Glomerular visceral epithelial cell (primary cell): ENCODE results near the gene PRDM13.
"Not testable (repeated sequence)": the region's sequence is repeated elsewhere in the genome, so short reads cannot be mapped to it uniquely, and the experiment has no call there.

Experiments used
- DNase-seq: peaks from one replicate; pipeline ENCODE4 v3.0.0-alpha.2; 2016; ENCODE audit errors: extremely low spot score

The PRDM13 gene

DNA sequence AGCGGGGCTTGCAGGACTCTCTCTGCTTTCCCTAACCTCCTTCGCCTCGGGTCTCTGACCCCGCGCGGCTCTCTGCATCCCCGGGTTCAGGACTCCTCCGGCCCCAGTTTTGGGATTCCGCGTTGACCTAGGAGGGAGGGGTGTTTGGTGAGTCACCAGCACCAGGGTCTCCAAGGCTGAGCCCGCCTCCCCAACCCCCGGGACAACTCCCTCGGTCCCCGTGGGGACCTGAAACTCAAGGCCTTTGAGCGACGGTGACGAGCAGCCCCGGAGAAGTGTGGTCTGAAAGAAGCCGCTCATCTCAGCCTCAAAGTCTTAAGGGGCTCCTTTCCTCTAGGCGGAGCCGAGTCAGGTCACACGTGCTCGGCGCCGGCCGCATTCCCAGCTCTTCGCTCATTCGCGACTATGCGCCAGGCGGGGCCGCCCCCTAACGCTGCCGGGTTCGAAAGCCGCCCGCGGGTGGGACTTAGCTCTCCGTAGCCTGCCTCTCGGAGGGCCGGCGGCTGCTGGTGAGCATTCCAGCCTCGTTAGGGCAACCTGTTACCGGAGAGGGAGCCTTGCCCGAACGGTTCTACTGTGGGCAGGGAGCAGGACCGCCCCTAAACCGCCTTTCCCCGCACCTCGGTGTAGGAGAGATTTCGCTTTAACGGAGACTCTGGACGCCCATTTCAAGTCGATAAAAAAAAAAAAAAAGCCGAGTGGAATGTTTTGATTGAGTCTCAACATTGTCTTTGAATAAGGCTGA lies 3.0 kb upstream of the PRDM13 start:
- peak; percentile 38 for DNase-seq

DNA sequence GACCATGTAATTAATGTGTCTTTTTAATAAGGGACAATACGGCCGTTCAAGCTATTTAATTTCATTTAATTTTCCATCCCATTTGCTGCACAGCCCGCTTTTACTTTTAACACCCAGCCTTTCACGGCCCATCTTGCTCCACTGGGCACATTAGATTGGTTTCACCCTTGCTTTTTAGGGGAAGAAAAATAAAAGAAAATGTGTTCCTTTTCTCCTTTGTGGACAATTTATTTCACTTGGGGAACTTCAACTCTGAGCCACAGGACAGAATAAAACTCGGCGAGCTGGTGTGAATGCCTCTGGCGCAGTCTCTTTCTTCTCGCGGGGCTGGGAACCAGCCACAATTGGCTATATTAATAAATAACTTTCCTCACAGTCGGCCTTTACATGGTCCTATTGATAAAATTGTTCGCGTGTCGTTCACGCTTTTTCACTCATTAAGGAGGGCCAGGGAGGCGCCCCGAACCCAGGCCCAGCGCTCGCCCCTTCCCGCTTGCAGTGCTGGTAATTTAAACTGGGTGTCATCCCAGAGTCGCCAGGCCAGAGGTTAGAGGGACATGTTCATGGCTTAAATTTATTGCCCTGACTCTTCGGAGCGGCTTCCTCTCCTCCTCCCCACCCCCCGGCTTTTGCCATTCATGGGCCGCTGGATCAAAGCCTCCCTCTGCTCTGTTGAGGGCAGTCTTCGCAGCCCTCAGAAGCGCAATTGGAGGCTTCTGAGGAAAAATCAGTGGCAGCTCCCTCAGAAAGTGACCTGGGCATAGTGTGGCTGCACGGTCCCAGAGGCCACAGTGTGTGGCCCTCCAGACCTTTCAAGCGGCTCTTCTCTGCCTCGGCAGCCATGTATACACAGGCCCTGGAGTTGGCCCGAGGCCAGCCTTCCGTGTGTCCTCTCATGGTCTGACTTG lies 2.2 kb upstream of the PRDM13 start:
- DNase-seq = no peak

DNA sequence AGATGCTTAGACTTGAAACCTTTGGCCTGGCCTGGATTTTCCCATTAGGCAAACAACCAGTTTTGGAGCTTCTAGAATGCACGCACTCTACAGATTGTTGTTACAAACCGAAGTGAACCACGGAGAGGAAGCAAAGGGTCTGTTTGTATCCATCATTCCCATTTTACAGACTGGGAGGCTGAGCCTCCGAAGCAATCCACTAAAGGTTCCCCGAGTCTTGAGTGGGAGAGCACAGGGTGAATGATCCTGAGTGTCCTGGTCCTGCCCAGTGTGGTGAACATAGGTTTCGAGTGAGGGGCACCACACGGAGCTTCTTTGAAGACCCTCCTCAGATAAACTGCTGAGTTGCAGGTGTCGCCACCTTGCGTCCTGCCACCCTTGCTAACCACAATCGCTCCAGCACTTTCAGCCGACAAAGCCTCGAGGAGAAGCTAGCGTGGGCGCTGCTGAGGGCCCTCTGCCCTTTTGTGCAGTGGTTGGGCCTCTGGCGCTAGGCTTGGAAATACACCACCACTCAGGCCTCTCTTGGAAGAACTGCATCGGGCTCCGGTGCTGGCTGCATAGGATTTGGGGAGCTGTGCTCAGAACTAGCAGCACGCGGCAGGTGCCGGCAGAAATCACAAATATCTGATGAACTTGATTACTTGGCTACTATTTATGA lies 1.4 kb upstream of the PRDM13 start:
- DNase-seq = no peak

DNA sequence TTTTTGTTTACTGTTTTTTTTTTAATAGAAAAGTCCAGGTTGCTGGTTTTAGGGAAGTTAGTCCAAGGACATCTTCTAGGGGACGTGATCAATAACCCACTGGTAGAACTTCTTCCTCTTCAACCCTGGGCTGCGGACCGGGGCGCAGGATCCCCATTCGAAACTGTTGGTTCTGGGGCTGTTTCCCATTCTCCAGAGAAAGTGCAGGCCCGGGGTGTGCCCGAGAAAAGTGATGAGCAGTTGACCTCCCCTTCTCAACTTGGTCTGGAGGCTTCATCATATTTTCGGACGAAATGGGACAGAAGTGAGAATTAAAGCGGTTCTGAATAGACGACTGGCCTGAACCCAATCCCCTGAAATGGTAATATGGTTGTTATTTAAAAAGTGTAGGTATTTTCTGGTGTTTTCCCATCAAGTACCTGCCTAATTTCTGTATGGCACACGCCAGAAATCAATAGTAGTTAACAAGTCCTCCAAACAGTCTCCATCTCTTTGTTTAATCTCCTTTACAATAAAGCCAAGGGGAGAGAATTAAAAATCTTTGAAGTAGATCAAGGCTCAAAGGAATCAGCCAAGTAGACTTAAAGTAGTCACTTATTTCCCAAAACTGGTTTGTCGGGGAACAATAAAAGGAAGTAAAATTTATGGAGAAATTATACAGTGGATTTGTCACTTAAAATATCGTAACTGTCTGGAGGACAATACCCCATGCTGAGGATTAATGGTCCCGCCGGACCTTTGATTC lies 550 bp upstream of the PRDM13 start:
- no peak for DNase-seq

DNA sequence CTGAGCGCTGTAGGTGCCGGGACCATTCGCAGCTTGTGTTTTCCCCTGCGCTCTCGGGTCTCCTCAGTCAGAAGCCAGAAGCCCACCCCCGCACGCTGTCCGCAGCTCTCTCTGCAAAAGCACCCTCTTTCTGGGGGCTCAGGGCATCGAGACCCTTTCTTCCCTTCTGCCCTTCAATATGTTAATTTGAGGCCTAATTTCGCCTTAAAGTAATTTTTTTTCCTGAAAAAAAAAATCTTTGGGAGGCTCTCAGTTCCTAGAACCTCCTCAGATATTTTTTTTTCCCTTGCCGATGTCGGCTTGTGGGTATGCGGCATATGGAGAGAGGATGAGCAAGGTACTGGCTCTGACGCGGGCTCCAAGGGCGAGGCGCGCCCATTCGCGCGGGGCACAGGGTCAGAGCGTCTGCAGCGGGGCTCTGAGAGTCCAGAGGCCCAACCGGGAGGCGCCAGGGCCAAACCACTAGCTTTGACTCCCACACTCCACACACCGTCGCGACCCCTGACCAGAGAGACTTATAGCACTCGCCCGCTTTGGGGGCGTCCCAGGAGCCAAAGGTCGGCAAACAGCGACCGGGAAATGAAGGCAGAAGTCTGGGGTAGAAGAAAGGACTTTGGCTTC lies 893 bp downstream of the PRDM13 start:
- no peak for DNase-seq

DNA sequence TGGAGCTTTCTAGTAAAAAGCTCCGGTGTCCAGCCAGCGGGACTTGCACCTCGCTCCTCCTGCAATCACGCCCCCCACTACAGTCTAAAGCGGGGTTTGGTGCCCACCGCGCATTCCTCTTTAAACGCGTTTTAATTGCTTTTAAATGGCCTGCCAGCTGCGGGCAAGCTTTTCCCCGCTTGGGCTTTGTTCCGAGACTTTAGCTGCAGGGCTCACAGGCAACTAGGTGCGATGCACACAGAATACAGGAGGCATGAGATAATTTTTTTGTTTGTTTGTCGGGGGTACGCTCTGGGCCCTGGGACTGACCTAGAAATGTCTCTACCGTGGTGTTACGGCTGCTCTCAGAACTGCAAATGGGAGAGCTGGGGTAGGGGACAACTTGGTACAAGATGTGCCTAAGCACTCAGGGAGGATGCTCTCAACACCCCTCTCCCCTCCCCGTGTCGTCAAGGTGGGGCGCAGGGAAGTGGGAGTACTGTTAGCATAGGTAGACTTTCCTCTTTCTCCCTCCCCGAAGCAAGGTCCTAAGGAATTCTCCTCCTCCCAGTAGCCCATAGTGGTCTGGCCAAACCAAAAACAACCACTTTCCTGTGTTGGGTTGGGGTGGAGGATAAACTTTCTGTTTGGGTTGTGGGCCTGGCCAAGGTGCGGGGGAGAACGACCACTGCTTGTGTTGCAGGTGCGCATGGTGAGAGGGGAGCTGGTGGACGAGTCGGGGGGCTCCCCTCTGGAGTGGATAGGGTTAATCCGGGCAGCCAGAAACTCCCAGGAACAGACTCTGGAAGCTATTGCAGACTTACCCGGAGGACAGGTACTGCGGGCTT lies 1.6 kb downstream of the PRDM13 start:
- no peak for DNase-seq

DNA sequence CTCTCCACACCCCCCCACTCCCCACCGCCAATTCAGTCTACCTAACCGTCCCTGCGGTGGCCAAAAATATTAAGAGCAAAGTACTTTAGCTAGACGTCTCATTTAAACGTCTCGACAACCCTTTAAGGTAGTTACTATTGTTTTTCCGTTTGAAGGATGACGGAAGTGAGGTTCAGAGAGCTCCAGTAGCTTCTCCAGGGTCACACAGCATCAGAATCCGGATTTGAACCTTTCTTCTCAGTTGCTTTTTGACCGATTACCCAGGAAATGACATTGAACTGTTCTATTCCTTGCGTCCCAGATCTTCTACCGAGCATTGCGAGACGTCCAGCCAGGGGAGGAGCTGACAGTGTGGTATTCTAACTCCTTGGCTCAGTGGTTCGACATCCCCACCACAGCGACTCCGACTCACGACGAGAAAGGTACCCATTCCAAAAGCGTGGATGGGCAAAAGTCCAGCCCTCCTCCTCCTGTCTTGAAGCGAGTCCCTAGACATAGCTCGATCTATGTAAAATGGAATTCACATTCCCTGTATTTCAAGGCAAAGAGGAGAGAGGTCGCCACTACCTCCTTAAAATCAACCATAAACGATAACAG lies 2.4 kb downstream of the PRDM13 start:
- DNase-seq = no peak

DNA sequence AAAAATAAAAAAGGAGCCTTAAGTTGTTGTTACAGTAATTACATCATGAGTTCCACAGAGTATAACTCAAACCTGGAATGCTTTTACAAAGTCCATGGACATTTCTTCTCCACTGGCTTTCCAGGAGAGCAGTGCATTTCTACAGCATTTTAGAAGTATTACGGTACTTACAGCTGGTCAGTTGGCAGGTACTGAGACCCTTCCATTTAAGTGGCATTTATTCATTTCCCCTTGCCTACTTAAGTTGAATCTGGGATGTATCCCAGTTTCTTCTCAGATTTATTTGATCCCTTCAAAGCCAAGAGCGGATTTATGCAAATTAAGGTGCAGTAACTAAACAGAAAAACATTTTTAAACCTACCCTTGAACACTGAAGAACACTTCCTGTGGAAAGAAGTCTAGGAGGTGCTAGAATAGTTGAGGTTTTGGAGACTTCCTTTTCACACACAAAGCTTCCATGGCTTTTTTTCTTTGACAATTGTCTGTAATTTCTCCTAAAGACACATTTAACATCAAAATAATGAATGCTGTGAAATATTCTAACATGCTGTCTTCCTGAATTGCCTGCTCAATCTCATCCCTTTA lies 3.4 kb downstream of the PRDM13 start:
- no peak for DNase-seq

DNA sequence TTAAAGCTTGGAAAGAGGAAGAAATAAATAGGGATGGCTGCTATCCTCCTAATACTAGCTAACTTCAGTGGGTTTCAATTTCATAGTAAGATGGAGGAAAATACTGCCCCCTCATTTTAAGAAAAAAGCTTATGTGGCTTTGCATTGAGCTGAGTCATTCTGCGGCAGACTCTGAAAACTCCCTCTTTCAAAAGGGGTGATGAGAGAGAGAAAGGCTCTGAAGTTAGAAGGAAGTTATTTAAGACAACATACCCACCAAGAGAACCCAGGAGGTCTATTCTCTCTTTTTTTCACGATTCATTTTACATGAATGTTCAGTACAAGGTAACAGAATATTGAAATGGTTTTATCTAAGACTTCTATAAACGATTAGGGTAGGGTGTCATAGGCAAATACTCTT lies 4.5 kb downstream of the PRDM13 start:
- no peak for DNase-seq

DNA sequence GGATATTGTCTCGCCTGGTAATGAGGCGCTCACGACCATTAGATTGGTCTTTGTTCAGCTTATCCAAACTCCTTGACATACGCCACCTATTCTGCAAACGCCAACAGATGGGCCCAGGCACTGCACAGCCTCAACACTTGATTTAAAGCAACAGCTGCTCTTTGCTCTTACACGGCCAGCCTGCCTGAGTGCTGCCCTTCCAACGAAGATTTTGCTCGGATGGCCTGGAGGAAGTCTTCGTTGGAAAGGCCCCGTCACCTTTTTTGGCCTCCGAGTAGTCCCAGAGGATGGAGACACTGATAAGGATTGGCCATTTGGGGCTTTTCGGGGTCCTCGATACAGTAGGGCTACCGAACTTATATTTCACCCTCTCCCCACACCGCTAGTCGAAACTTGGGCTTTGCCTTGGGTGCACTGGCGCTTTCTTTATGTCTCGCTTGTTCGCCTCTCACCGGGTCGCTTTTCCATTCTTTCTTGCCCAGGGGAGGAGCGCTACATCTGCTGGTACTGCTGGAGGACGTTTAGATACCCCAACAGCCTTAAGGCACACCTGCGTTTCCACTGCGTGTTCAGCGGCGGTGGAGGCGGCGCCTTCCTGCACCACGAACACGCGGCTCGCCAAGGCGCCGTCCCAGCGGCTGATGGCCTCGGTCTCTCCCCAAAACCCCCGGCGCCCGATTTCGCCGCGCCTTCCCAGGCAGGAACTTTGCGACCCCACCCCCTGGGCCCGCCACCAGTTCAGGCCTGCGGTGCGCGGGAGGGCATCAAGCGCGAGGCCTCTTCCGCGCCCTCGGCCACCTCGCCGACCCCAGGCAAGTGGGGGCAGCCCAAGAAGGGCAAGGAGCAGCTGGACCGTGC lies 6.1 kb downstream of the PRDM13 start:
- DNase-seq = no peak

DNA sequence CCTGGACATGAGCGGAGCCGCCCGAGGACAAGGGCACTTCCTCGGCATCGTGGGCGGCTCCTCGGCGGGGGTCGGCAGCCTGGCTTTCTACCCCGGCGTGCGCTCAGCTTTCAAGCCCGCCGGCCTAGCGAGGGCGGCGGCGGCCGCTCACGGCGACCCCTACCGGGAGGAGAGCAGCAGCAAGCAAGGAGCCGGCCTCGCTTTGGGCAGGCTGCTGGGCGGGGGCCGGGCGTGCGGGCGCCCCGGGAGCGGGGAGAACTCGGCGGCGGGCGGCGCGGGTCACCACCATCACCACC lies 6.7 kb downstream of the PRDM13 start:
- peak; percentile 40 for DNase-seq

DNA sequence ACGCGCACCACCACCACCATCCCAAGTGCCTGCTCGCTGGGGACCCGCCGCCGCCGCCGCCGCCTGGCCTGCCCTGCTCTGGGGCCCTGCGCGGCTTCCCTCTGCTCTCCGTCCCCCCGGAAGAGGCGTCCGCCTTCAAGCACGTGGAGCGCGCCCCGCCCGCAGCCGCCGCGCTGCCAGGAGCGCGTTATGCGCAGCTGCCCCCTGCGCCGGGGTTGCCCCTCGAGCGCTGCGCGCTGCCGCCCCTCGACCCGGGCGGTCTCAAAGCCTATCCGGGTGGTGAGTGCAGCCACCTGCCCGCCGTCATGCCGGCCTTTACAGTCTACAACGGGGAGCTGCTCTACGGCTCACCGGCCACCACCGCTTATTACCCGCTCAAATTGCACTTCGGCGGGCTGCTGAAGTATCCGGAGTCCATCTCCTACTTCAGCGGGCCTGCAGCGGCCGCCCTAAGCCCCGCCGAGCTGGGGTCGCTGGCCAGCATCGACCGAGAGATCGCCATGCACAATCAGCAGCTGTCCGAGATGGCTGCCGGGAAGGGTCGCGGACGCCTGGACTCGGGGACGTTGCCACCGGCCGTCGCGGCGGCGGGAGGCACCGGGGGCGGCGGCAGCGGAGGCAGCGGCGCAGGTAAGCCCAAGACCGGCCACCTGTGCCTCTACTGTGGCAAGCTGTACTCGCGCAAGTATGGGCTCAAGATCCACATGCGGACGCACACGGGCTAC lies 7.2 kb downstream of the PRDM13 start:
- DNase-seq = peak; percentile 26

DNA sequence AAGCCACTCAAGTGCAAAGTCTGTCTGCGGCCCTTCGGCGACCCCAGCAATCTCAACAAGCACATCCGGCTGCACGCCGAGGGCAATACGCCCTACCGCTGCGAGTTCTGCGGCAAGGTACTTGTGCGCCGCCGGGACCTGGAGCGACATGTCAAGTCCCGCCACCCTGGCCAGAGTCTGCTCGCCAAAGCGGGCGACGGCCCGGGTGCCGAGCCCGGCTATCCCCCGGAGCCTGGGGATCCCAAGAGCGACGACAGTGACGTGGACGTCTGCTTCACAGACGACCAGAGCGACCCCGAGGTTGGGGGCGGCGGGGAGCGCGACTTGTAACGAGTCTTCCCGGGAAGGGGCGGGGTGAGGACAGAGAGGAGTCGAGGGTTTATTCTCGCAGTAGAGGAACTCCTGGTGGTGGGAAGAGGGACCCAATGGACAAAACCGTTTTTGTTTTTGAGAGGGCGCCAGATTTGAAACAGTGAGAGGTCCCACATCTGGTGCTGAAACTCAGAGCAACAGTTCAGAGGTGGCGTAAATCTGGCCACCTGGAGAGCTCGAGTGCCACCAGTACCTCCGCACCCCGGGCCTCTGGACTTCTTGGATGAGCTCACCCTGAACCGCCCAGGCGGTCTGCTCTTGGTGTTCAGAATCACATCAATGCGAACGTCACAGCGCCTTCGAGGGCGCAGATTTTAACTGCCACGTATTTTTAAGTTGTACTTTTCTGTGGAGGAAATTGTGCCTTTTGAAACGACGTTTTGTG lies 8.0 kb downstream of the PRDM13 start:
- no peak for DNase-seq

DNA sequence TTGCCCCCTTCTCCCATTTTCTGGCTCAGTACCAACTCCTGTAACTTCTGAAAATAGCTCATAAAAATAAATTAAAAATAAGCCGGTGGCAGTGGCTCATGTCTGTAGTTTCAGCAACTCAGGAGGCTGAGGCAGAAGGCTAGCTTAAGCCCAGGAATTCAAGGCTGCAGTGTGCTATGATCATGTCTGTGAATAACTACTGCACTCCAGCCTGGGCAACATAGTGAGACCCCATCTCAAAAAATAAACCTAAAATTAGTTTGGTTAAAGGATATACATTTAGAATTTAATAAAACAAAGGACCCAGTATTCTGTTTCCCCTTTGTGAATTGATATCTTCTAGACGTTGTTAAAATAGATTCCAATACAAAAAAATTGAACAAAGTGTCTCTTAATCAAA lies 10.5 kb downstream of the PRDM13 start:
- no peak for DNase-seq

DNA sequence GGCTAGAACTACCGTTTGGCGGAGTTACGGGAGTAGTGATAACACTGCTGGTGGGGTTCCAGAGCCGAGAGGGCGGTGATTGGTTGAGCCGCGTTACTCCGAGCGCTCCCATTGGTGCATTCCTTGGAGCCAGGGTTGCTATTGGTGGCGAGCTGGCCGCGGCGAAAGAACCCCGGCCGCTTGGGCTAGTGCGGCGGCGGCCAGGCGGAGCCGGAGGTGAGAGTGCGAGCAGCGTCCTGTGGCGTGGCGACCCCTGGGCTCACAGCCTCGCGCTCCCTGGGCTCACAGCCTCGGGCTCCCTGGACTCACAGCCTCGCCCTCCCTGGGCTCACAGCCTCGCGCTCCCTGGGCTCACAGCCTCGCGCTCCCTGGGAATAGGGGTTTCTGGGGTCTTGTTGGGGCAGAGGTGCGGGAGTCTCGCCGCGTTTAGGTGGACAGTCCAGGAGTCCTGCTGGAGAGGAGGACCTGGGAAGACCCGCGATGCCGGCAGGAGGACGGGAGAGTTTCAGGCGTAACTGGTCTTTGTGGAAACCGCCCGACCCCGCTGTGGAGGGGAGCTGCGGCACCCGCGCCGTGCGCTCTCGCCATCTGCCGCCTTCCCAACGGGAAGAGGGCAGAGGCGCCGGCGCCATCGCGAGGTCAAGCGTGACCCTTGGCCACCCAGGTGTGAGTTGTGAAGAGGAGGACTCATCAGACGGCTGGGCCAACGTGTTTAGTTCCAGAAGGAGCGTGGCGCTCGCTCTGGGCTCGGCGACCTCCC lies 12.2 kb downstream of the PRDM13 start:
- DNase-seq = no peak

DNA sequence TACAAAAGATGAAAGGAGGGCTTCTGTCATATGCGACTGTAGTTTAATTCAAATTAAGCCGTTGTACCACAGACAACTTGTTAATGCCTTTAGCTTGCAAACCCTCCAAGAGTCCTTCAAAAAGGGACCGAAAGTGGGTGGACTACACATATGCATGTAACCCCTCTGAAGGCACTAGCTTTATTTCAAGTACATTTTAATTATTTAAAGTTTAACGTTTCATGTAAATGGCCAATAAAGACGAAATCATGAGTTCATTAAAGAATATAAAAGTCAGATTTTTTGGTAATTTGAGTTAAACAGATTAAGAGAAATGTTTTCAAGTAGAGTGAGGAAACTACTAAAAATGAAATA lies 12.8 kb downstream of the PRDM13 start:
- DNase-seq = no peak

DNA sequence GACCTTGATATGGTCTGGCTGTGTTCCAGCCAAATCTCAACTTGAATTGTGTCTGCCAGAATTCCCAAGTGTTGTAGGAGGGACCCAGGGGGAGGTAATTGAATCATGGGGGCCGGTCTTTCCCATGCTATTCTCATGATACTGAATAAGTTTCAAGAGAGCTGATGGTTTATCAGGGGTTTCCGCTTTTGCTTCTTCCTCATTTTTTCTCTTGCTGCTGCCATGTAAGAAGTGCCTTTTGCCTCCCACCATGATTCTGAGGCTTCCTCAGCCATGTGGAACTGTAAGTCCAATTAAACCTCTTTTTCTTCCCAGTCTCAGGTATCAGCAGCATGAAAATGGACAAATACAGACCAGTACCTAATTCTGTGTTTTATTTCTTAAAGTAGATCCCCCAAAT lies 15.4 kb downstream of the PRDM13 start:
- DNase-seq = not testable (repeated sequence)
